H1 (cell line): ENCODE measurements around the gene TMEM255B. TPM values are rescaled to one million over a fixed set of nuclear protein-coding genes. Genes with fewer than 3 reads are reported as not detected.

Experiments used
- CTCF ChIA-PET: fragments of 300-600 bp; sonication (Branson Sonifier 250); formaldehyde crosslinking; loops from one replicate; lab custom pipeline; 2021; ENCODE audit not compliant: partially characterized antibody; lab: Charles Lee
- POLR2A ChIA-PET: fragments of 300-600 bp; sonication (Branson Sonifier 250); formaldehyde crosslinking; loops from one replicate; lab custom pipeline; 2021; ENCODE audit warnings: inconsistent platforms; ENCODE audit not compliant: partially characterized antibody; lab: Charles Lee
- DNase-seq, 2 experiments: peaks; one replicate each; pipeline versions ENCODE4 v3.0.0 to v3.0.0-alpha.2; 2010 to 2022; ENCODE audit warnings: low spot score in 2 of 2, low read depth in 1 of 2, mixed read lengths in 1 of 2
- FAIRE-seq: peaks from 2 replicates; lab custom pipeline; 2011; peaks lifted over from hg19 to GRCh38; lab: Jason Lieb, UNC
- H2AFZ ChIP-seq: 2 replicates; pipeline ENCODE4 v1.8.1; 2012; ENCODE audit warnings: low read length, inconsistent platforms
- H2AK5ac ChIP-seq: 2 replicates; pipeline ENCODE4 v1.6.1; 2013; ENCODE audit warnings: low read depth, low read length
- H2BK120ac ChIP-seq: replicated peaks from 2 replicates; pipeline ENCODE3; 2013; ENCODE audit warnings: low read depth, low read length, inconsistent platforms
- H2BK12ac ChIP-seq: 2 replicates; pipeline ENCODE4 v1.6.1; 2013; ENCODE audit warnings: low read depth, low read length
- H2BK15ac ChIP-seq: 2 replicates; pipeline ENCODE4 v1.6.1; 2013; ENCODE audit warnings: low read length
- H2BK20ac ChIP-seq: 2 replicates; pipeline ENCODE4 v1.6.1; 2013; ENCODE audit warnings: low read length
- H2BK5ac ChIP-seq: 2 replicates; pipeline ENCODE4 v1.6.1; 2013; ENCODE audit warnings: low read depth, low read length
- H3K14ac ChIP-seq: 2 replicates; pipeline ENCODE4 v1.6.1; 2013; ENCODE audit warnings: inconsistent platforms; ENCODE audit not compliant: insufficient read length
- H3K18ac ChIP-seq: 2 replicates; pipeline ENCODE4 v1.6.1; 2013; ENCODE audit warnings: low read length; ENCODE audit errors: extremely low read depth
- H3K23ac ChIP-seq: 2 replicates; pipeline ENCODE4 v1.6.1; 2013; ENCODE audit warnings: inconsistent platforms; ENCODE audit not compliant: insufficient read length
- H3K23me2 ChIP-seq: 2 replicates; pipeline ENCODE4 v1.6.1; 2013; ENCODE audit warnings: low read depth, low read length
- H3K27ac ChIP-seq: 2 replicates; pipeline ENCODE4 v1.6.1; 2011; ENCODE audit warnings: low read depth, low read length, inconsistent platforms
- H3K27me3 ChIP-seq, 4 experiments: replicated peaks in 1 of 4; 1 replicate in 1 of 4; 2 replicates in 3 of 4; pipeline versions ENCODE4 v1.6.1 to v1.8.1; 2011 to 2013; ENCODE audit warnings: low read length in 3 of 4, mild to moderate bottlenecking in 3 of 4, inconsistent platforms in 2 of 4, mixed read lengths in 2 of 4, moderate library complexity in 1 of 4; ENCODE audit not compliant: control insufficient read depth in 3 of 4, insufficient read depth in 3 of 4; ENCODE audit errors: extremely low read depth in 1 of 4
- H3K36me3 ChIP-seq, 4 experiments: 2 replicates each; pipeline versions ENCODE4 v1.6.1 to v1.8.1; 2011 to 2013; ENCODE audit warnings: mild to moderate bottlenecking in 4 of 4, low read length in 3 of 4, moderate library complexity in 2 of 4, control low read depth in 1 of 4, inconsistent platforms in 1 of 4; ENCODE audit not compliant: insufficient read depth in 4 of 4, control insufficient read depth in 2 of 4
- H3K4ac ChIP-seq: replicated peaks from 2 replicates; pipeline ENCODE3; 2013; ENCODE audit warnings: low read length, low read depth, mixed read lengths, inconsistent platforms; ENCODE audit not compliant: insufficient read length
- H3K4me1 ChIP-seq, 4 experiments: replicated peaks in 1 of 4; 1 replicate in 1 of 4; 2 replicates in 3 of 4; pipeline versions ENCODE4 v1.6.1 to v1.8.1; 2011 to 2013; ENCODE audit warnings: low read length in 3 of 4, inconsistent platforms in 2 of 4, mixed read lengths in 1 of 4; ENCODE audit not compliant: insufficient read depth in 4 of 4, control insufficient read depth in 3 of 4
- H3K4me2 ChIP-seq, 2 experiments: 2 replicates each; pipeline versions ENCODE4 v1.6.1 to v1.8.1; 2011 to 2013; ENCODE audit warnings: low read depth in 2 of 2, low read length in 2 of 2, control low read depth in 1 of 2, inconsistent platforms in 1 of 2, mild to moderate bottlenecking in 1 of 2; ENCODE audit not compliant: insufficient read depth in 1 of 2
- H3K4me3 ChIP-seq, 4 experiments: fragments of 200-600, 300-600 bp in 1 of 4; sonication (generic), shearing (Covaris generic), sonication (Bioruptor Twin) in 1 of 4; 2 replicates each; pipeline versions ENCODE4 v1.5.1 to v1.8.1; 2011 to 2016; ENCODE audit warnings: low read length in 4 of 4, low read depth in 3 of 4, control low read depth in 2 of 4, inconsistent platforms in 2 of 4, mild to moderate bottlenecking in 2 of 4, mixed read lengths in 1 of 4, moderate library complexity in 1 of 4; ENCODE audit not compliant: insufficient read depth in 2 of 4; ENCODE audit errors: extremely low read depth in 1 of 4
- H3K56ac ChIP-seq: replicated peaks from 2 replicates; pipeline ENCODE3; 2013; ENCODE audit warnings: low read depth, mild to moderate bottlenecking, mixed read lengths, low read length, inconsistent platforms; ENCODE audit not compliant: insufficient read length
- H3K79me1 ChIP-seq: 2 replicates; pipeline ENCODE4 v1.6.1; 2013; ENCODE audit warnings: low read depth, low read length, control low read depth
- H3K79me2 ChIP-seq, 2 experiments: 2 replicates each; pipeline versions ENCODE4 v1.6.1 to v1.8.1; 2012 to 2013; ENCODE audit warnings: low read length in 2 of 2, mild to moderate bottlenecking in 2 of 2, inconsistent platforms in 1 of 2; ENCODE audit not compliant: insufficient read depth in 2 of 2, control insufficient read depth in 1 of 2
- H3K9ac ChIP-seq, 4 experiments: replicated peaks in 1 of 4; 1 replicate in 1 of 4; 2 replicates in 3 of 4; pipeline versions ENCODE4 v1.6.1 to v1.8.1; 2011 to 2013; ENCODE audit warnings: low read depth in 3 of 4, low read length in 3 of 4, control low read depth in 2 of 4, mild to moderate bottlenecking in 2 of 4, moderate library complexity in 2 of 4, inconsistent platforms in 1 of 4; ENCODE audit errors: extremely low read depth in 1 of 4
- H3K9me3 ChIP-seq, 2 experiments: 2 replicates each; pipeline versions ENCODE4 v1.6.1 to v1.8.1; 2012 to 2013; ENCODE audit warnings: mild to moderate bottlenecking in 2 of 2, moderate library complexity in 2 of 2, control low read depth in 1 of 2, inconsistent platforms in 1 of 2, low read depth in 1 of 2, low read length in 1 of 2, mixed read lengths in 1 of 2; ENCODE audit not compliant: insufficient read depth in 2 of 2
- H4K20me1 ChIP-seq, 2 experiments: replicated peaks in 1 of 2; 2 replicates each; pipeline versions ENCODE3 to v1.8.1; 2011 to 2013; ENCODE audit warnings: inconsistent platforms in 2 of 2, low read length in 2 of 2, mild to moderate bottlenecking in 1 of 2; ENCODE audit not compliant: insufficient read depth in 2 of 2, control insufficient read depth in 1 of 2
- H4K5ac ChIP-seq: 2 replicates; pipeline ENCODE4 v1.6.1; 2013; ENCODE audit warnings: low read length, low read depth, mixed read lengths, inconsistent platforms; ENCODE audit not compliant: insufficient read length
- H4K8ac ChIP-seq: 2 replicates; pipeline ENCODE4 v1.8.0; 2013; ENCODE audit warnings: mild to moderate bottlenecking, moderate library complexity, low read length, inconsistent platforms; ENCODE audit not compliant: insufficient read depth; ENCODE audit errors: extremely low read depth
- H4K91ac ChIP-seq: replicated peaks from 2 replicates; pipeline ENCODE3; 2013; ENCODE audit warnings: low read length, mixed read lengths, inconsistent platforms; ENCODE audit not compliant: insufficient read length
- CEBPB ChIP-seq: IDR thresholded peaks from 2 replicates; pipeline ENCODE4 v1.6.1; 2012; ENCODE audit warnings: low read depth, low read length
- CTBP2 ChIP-seq: IDR thresholded peaks from 2 replicates; pipeline ENCODE4 v1.7.0; 2011; ENCODE audit warnings: borderline replicate concordance, mild to moderate bottlenecking, moderate library complexity, mixed read lengths, low read length; ENCODE audit not compliant: insufficient read depth, insufficient read length
- EP300 ChIP-seq, 2 experiments: IDR thresholded peaks; 1 replicate in 1 of 2; 2 replicates in 1 of 2; pipeline ENCODE4 v1.6.1; 2011 to 2012; ENCODE audit warnings: low read depth in 2 of 2, low read length in 2 of 2, mild to moderate bottlenecking in 2 of 2, borderline replicate concordance in 1 of 2, inconsistent platforms in 1 of 2, moderate library complexity in 1 of 2
- POU5F1 ChIP-seq: IDR thresholded peaks from 2 replicates; pipeline ENCODE4 v1.6.1; 2011; ENCODE audit warnings: low read depth, mild to moderate bottlenecking, low read length, moderate library complexity
- RBBP5 ChIP-seq: IDR thresholded peaks from 2 replicates; pipeline ENCODE4 v1.7.1; 2012; ENCODE audit warnings: low read depth, mild to moderate bottlenecking, inconsistent platforms, low read length, moderate library complexity, borderline replicate concordance
- RNF2 ChIP-seq: fragments of 200-900, 300-1000 bp; sonication (generic); IDR thresholded peaks from 2 replicates; pipeline ENCODE4 v1.7.1; 2016; ENCODE audit warnings: borderline replicate concordance, low read depth, mild to moderate bottlenecking, antibody characterized with exemption, low read length; ENCODE audit not compliant: poor library complexity, severe bottlenecking; ENCODE audit errors: missing control alignments
- SP2 ChIP-seq: IDR thresholded peaks from 2 replicates; pipeline ENCODE4 v1.6.1; 2012; ENCODE audit warnings: mild to moderate bottlenecking, low read length, inconsistent platforms
- TAF7 ChIP-seq: optimal IDR thresholded peaks from 2 replicates; pipeline ENCODE3; 2011; ENCODE audit warnings: low read depth, mild to moderate bottlenecking, inconsistent platforms, low read length, moderate library complexity, borderline replicate concordance
- WGBS, 2 experiments: shearing (Covaris generic) in 1 of 2; methylation state at CpG; one replicate each; pipeline versions ENCODE4 v1.1.6 to v1.1.7; 2013 to 2015; ENCODE audit warnings: low lambda C conversion rate in 2 of 2, mixed read lengths in 2 of 2, inconsistent platforms in 1 of 2, low coverage in 1 of 2, missing lambda C conversion rate in 1 of 2; ENCODE audit not compliant: insufficient replicate concordance in 2 of 2, insufficient coverage in 1 of 2, insufficient read length in 1 of 2; ENCODE audit errors: extremely low coverage in 1 of 2, missing lambda C conversion rate in 1 of 2; 5-methylcytosine and 5-hydroxymethylcytosine counted together
- polyA plus RNA-seq, 7 experiments: library from polyadenylated mRNA; depleted of rRNA in 3 of 7; stranded (reverse) in 5 of 7; unstranded in 2 of 7; fragments of >200 nt in 5 of 7; fragments of 200-250 nt in 2 of 7; gene quantifications; 1 replicate in 5 of 7; 2 replicates in 1 of 7; 4 replicates in 1 of 7; pipeline versions ENCODE4 v1.2.1 to v1.2.3, GENCODE V29; 2011 to 2013; ENCODE audit warnings: missing spikeins in 2 of 7, mixed read lengths in 2 of 7
- total RNA-seq: library from RNA; stranded (reverse); fragmentation: NEBNext Ultra II Directional; extraction: Animal tissue kit (Norgen Biotek cat#: 25700); gene quantifications from 2 replicates; pipeline ENCODE4 v1.2.1, GENCODE V29; 2021
- TF ChIP-seq, protein P1 (sequence below): IDR thresholded peaks from 2 replicates; pipeline ENCODE4 v1.6.1; 2012; ENCODE audit warnings: low read length, inconsistent platforms

The TMEM255B gene
- total and polyA plus RNA-seq, 2 of the 8 experiments (the other 6 are each of a cell fraction or from before 2014, with no cell fraction given), result 3.4 to 4.4 TPM

DNA sequence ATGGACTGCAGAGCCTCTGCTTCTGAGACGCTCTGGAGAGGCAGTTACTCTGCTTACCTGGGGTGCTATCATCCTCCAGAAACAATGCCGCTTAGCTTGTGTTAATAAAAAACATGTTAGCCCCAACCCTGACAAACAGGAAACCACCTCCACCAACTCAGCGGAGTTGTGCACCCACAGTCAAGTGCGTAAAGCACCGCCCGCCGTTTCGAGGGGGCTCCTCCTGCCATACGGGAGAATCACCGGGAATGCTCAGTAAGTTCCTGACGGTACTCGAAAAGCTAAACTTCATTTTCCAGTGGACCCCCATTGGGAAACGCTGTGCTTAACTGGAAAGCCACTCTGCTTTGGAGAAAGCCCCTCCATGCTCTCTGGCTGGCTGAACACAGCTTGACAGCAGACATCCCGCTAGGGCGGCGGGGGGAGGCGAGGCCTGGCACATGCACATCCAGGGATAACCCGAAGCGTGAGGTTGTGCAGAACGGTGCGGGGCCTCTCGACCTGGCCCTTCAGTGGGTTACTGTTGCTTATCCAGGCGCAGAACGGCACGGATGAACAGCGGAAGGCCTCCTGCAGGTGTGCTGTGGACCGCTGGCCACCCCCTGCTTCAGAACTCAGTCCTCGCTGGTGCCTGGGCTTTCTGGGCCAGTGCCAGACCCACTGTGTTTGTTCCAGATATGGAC is 87.8 kb downstream of the TMEM255B start:
- H4K20me1 ChIP-seq, result peaks cover 0 to 5% of the 10 kb centered on the region in 2 experiments
- H2BK120ac ChIP-seq, result no peak overlapping the region
- H4K8ac ChIP-seq, result no peak overlapping the region
- no peaks in the 10 kb centered on the region for H3K9me3 ChIP-seq
- ChIA-PET POLR2A (interaction anchor here (0.7 kb wide), 1 partner anchor 16 kb away, joined by 3 read pairs; no protein-coding TSS in a partner anchor), CTCF (interaction anchor here (0.8 kb wide), 1 partner anchor 27 kb away, joined by 3 read pairs; no protein-coding TSS in a partner anchor)
- H3K18ac ChIP-seq, result no peak overlapping the region
- no peak overlapping the region for H2BK15ac ChIP-seq
- no peak overlapping the region for H3K23ac ChIP-seq
- FAIRE-seq (no peak), DNase-seq (no peak)
- H3K27ac ChIP-seq, result no peak overlapping the region
- H3K4me1 ChIP-seq, result peaks cover 0 to 6% (median 2%) of the 10 kb centered on the region in 4 experiments; a peak in 4 of 7 replicates
- H3K4ac ChIP-seq, result no peak overlapping the region
- H2BK20ac ChIP-seq, result no peak overlapping the region
- no peak overlapping the region for H3K9ac ChIP-seq
- no peak overlapping the region for H2BK5ac ChIP-seq
- H2AFZ ChIP-seq, result no peak overlapping the region
- no peaks in the 10 kb centered on the region for H3K27me3 ChIP-seq
- no peak overlapping the region for H3K14ac ChIP-seq
- no peak overlapping the region for H3K4me3 ChIP-seq
- H3K56ac ChIP-seq, result no peak overlapping the region
- H3K23me2 ChIP-seq, result peaks cover 7% of the 10 kb centered on the region; the same call in 1 of the 2 replicates
- no peak overlapping the region for H4K5ac ChIP-seq
- 0 out of 4 replicates have a peak, but pooled peaks cover 0 to 6% of the 10 kb centered on the region in 2 experiments for H3K79me2 ChIP-seq
- WGBS, 2 experiments, result 94% methylated on average over 28 of the region's 28 CpGs; no CpG with 5 or more reads in 1 of the 2 experiments
- H3K36me3 ChIP-seq, result no peaks in the 10 kb centered on the region
- no peak overlapping the region for H2BK12ac ChIP-seq
- H3K4me2 ChIP-seq, result no peak overlapping the region
- H4K91ac ChIP-seq, result no peak overlapping the region
- no peaks in the 10 kb centered on the region; the same call in 1 of the 2 replicates for H3K79me1 ChIP-seq
- H2AK5ac ChIP-seq, result no peak overlapping the region
- TF ChIP-seq CEBPB (no peak), TAF7 (no peak), RNF2 (no peak), SP2 (no peak), EP300 (IDR thresholded peaks at IDR 0.05; ENCODE audit: borderline replicate concordance in 1 of 2, low read depth in 2 of 2, low read length in 2 of 2) (no peak), POU5F1 (no peak), CTBP2 (no peak), RBBP5 (no peak)
- TF ChIP-seq, protein P1, sequence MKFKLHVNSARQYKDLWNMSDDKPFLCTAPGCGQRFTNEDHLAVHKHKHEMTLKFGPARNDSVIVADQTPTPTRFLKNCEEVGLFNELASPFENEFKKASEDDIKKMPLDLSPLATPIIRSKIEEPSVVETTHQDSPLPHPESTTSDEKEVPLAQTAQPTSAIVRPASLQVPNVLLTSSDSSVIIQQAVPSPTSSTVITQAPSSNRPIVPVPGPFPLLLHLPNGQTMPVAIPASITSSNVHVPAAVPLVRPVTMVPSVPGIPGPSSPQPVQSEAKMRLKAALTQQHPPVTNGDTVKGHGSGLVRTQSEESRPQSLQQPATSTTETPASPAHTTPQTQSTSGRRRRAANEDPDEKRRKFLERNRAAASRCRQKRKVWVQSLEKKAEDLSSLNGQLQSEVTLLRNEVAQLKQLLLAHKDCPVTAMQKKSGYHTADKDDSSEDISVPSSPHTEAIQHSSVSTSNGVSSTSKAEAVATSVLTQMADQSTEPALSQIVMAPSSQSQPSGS, result no peak
